GM12878 (cell line): ENCODE data around the gene TTLL10. TPM values are rescaled to one million over a fixed set of nuclear protein-coding genes. Genes with fewer than 3 reads are reported as not detected.

Source experiments
- ATAC-seq: fragments of 200-7000 bp; cut with Tn5 transposase; 3 replicates; pipeline ENCODE4 v1.9.1; 2020; ENCODE audit warnings: mild to moderate bottlenecking, moderate library complexity
- BruUV-seq: library from RNA; stranded (reverse); fragments of 400-500 nt; replicated peaks from 2 replicates; lab custom pipeline; 2021; lab: Mats Ljungman, UMichigan
- CTCF ChIA-PET: fragments of 300-600 bp; sonication (Branson Sonifier 250); formaldehyde crosslinking; extraction: SDS; loops from one replicate; lab custom pipeline; 2021; ENCODE audit warnings: inconsistent platforms; lab: Yijun Ruan, JAX
- POLR2A ChIA-PET: fragments of 350-600 bp; formaldehyde crosslinking; extraction: SDS; loops from one replicate; lab custom pipeline; 2021; ENCODE audit warnings: inconsistent platforms; lab: Charles Lee
- RAD21 ChIA-PET: fragments of 300-600 bp; sonication (Branson Sonifier 250); formaldehyde crosslinking; loops from one replicate; lab custom pipeline; 2023; ENCODE audit warnings: antibody characterized with exemption; ENCODE audit not compliant: unreplicated experiment; lab: Charles Lee
- SMC1A ChIA-PET: fragments of 300-600 bp; sonication (Branson Sonifier 250); formaldehyde crosslinking; loops from one replicate; lab custom pipeline; 2023; ENCODE audit not compliant: unreplicated experiment, uncharacterized antibody; lab: Charles Lee
- DNase-seq: peaks from one replicate; pipeline ENCODE4 v3.0.0-alpha.2; 2011; ENCODE audit warnings: low read depth, low spot score
- FAIRE-seq: peaks from 3 replicates; lab custom pipeline; 2011; peaks lifted over from hg19 to GRCh38; lab: Jason Lieb, UNC
- H2AFZ ChIP-seq: 2 replicates; pipeline ENCODE4 v1.6.0; 2011; ENCODE audit warnings: low read depth, low read length, control low read depth; ENCODE audit not compliant: control insufficient read depth
- H3K27ac ChIP-seq: 2 replicates; pipeline ENCODE4 v1.5.1; 2011; ENCODE audit warnings: control low read depth; ENCODE audit not compliant: control insufficient read depth, insufficient read depth
- H3K27me3 ChIP-seq, 2 experiments: replicated peaks in 1 of 2; 2 replicates each; pipeline versions ENCODE4 v1.6.0 to v1.6.1; 2011; ENCODE audit warnings: low read length in 1 of 2; ENCODE audit not compliant: control insufficient read depth in 2 of 2, insufficient read depth in 2 of 2
- H3K36me3 ChIP-seq, 2 experiments: 2 replicates each; pipeline ENCODE4 v1.5.1; 2011; ENCODE audit warnings: low read length in 1 of 2; ENCODE audit not compliant: control insufficient read depth in 2 of 2, insufficient read depth in 2 of 2
- H3K4me1 ChIP-seq: 2 replicates; pipeline ENCODE4 v1.6.1; 2011; ENCODE audit warnings: mild to moderate bottlenecking, low read length, moderate library complexity, mixed read lengths; ENCODE audit not compliant: control insufficient read depth, insufficient read depth
- H3K4me2 ChIP-seq: 2 replicates; pipeline ENCODE4 v1.6.0; 2011; ENCODE audit warnings: control low read depth; ENCODE audit not compliant: control insufficient read depth, insufficient read depth
- H3K4me3 ChIP-seq: fragments of 200-600 bp; sonication (generic); 2 replicates; pipeline ENCODE4 v1.5.1; 2016
- H3K79me2 ChIP-seq: 2 replicates; pipeline ENCODE4 v1.6.0; 2011; ENCODE audit warnings: low read length; ENCODE audit not compliant: control insufficient read depth, insufficient read depth
- H3K9ac ChIP-seq: 2 replicates; pipeline ENCODE4 v1.8.0; 2011; ENCODE audit warnings: low read length, control low read depth, mixed read lengths; ENCODE audit not compliant: control insufficient read depth, insufficient read depth
- H3K9me3 ChIP-seq: replicated peaks from 3 replicates; pipeline ENCODE4 v1.5.1; 2011; ENCODE audit warnings: mild to moderate bottlenecking, low read length; ENCODE audit not compliant: control insufficient read depth, insufficient read depth
- H4K20me1 ChIP-seq: 2 replicates; pipeline ENCODE4 v1.6.0; 2011; ENCODE audit not compliant: control insufficient read depth, insufficient read depth
- ASH2L ChIP-seq: fragments of 300-600, 200-600 bp; sonication (generic); IDR thresholded peaks from 2 replicates; pipeline ENCODE4 v1.6.1; 2017; ENCODE audit warnings: low read depth, mild to moderate bottlenecking, borderline replicate concordance
- BACH1 ChIP-seq: fragments of 450-650 bp; IDR thresholded peaks from 2 replicates; pipeline ENCODE4 v1.6.1; 2017; ENCODE audit warnings: mild to moderate bottlenecking, borderline replicate concordance
- BRCA1 ChIP-seq: IDR thresholded peaks from 2 replicates; pipeline ENCODE4 v1.6.1; 2011; ENCODE audit warnings: low read depth, low read length, improper control_type of control experiment
- ESRRA ChIP-seq: IDR thresholded peaks from 2 replicates; pipeline ENCODE4 v1.6.1; 2012; ENCODE audit warnings: mild to moderate bottlenecking, low read length, improper control_type of control experiment
- KLF5 ChIP-seq: fragments of 450-650 bp; IDR thresholded peaks from 2 replicates; pipeline ENCODE4 v1.6.1; 2014; ENCODE audit warnings: mild to moderate bottlenecking; ENCODE audit not compliant: partially characterized antibody
- PML ChIP-seq: IDR thresholded peaks from 2 replicates; pipeline ENCODE4 v1.6.1; 2012; ENCODE audit warnings: low read length, inconsistent platforms
- RBBP5 ChIP-seq: fragments of 200-600 bp; sonication (generic); conservative IDR thresholded peaks from 2 replicates; pipeline ENCODE4 v1.6.1; 2016
- WGBS: methylation state at CpG from one replicate; pipeline ENCODE4 v1.1.6; 2016; ENCODE audit warnings: low lambda C conversion rate; ENCODE audit not compliant: insufficient replicate concordance, insufficient coverage; ENCODE audit errors: missing lambda C conversion rate; 5-methylcytosine and 5-hydroxymethylcytosine counted together
- in situ Hi-C: fragments of 300-500 bp; cut with MboI; formaldehyde crosslinking; loops from 9 replicates; pipeline ENCODE4 v1.14.3; 2018; ENCODE audit warnings: mixed read lengths
- intact Hi-C: fragments of 100-400 bp; cut with micrococcal nuclease; formaldehyde crosslinking; loops from one replicate; pipeline ENCODE4 v1.14.2; 2022; ENCODE audit not compliant: unreplicated experiment
- polyA plus RNA-seq, 11 experiments: library from polyadenylated mRNA; depleted of rRNA in 4 of 11; unstranded in 6 of 11; stranded (reverse) in 5 of 11; fragments of >200 nt; fragmentation: Nextera tagmentation in 4 of 11; fragmentation: Illumina TruSeq in 1 of 11; extraction: Ambion mirVana in 4 of 11; extraction: Trizol in 1 of 11; gene quantifications; 1 replicate in 1 of 11; 2 replicates in 10 of 11; pipeline versions ENCODE4 v1.2.1 to v1.2.3, GENCODE V29; 2011 to 2016; ENCODE audit warnings: inconsistent platforms in 2 of 11, missing spikeins in 2 of 11, low read depth in 1 of 11
- total RNA-seq, 4 experiments: library from RNA; depleted of rRNA in 3 of 4; stranded (reverse); fragments of >200 nt in 3 of 4; fragmentation: Illumina TruSeq in 1 of 4; extraction: Trizol in 1 of 4; gene quantifications; 2 replicates each; pipeline versions ENCODE4 v1.2.1 to v1.2.3, GENCODE V29; 2013 to 2021
- TF ChIP-seq, protein P1 (sequence below): fragments of 450-650 bp; IDR thresholded peaks from 2 replicates; pipeline ENCODE4 v1.6.1; 2017; ENCODE audit warnings: mild to moderate bottlenecking, low read depth, inconsistent platforms; ENCODE audit not compliant: poor library complexity, severe bottlenecking

TTLL10 gene
- total and polyA plus RNA-seq, 10 of the 15 experiments (the other 5 are each of a cell fraction or from before 2014, with no cell fraction given) = not detected

GRCh38 chr1:1161683-1162079 is 12.0 kb upstream of the TTLL10 start (continued):
- TF ChIP-seq BACH1 (no peak), RBBP5 (no peak)
- TF ChIP-seq, all 136 proteins: peak for 0

- ChIA-PET CTCF (no interaction called here), POLR2A (interaction anchor here (0.6 to 2.0 kb wide), 2 partner anchors 42 to 169 kb away, joined by 3 to 4 read pairs; no protein-coding TSS in a partner anchor), SMC1A (no interaction called here), RAD21 (no interaction called here)
- Histone ChIP-seq H3K27me3 (no peaks in the 10 kb centered on the region), H3K27ac (no peak overlapping the region), H2AFZ (no peak overlapping the region), H3K4me1 (peaks cover 7% of the 10 kb centered on the region; the same call in 1 of the 2 replicates), H3K4me2 (no peak overlapping the region), H3K4me3 (no peak overlapping the region), H3K36me3 (no peaks in the 10 kb centered on the region), H3K9me3 (no peaks in the 10 kb centered on the region), H3K9ac (no peak overlapping the region), H4K20me1 (no peaks in the 10 kb centered on the region), H3K79me2 (no peaks in the 10 kb centered on the region)
- TF ChIP-seq, protein P1, sequence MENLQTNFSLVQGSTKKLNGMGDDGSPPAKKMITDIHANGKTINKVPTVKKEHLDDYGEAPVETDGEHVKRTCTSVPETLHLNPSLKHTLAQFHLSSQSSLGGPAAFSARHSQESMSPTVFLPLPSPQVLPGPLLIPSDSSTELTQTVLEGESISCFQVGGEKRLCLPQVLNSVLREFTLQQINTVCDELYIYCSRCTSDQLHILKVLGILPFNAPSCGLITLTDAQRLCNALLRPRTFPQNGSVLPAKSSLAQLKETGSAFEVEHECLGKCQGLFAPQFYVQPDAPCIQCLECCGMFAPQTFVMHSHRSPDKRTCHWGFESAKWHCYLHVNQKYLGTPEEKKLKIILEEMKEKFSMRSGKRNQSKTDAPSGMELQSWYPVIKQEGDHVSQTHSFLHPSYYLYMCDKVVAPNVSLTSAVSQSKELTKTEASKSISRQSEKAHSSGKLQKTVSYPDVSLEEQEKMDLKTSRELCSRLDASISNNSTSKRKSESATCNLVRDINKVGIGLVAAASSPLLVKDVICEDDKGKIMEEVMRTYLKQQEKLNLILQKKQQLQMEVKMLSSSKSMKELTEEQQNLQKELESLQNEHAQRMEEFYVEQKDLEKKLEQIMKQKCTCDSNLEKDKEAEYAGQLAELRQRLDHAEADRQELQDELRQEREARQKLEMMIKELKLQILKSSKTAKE = no peak
- TF ChIP-seq ESRRA = no peak
- no peak for TF ChIP-seq PML
- no peak for TF ChIP-seq BRCA1
- TF ChIP-seq ASH2L = no peak
- no peak for TF ChIP-seq KLF5
- WGBS = 60% methylated on average over 59 of the region's 73 CpGs
- in situ Hi-C loops (no loop called here), intact Hi-C loops (no loop called here)
- BruUV-seq = no TSS peak
- DNase-seq = no peak
- ATAC-seq = no peak
- no peak for FAIRE-seq
Observed at GRCh38 chr1:1162597-1163537, 10.8 kb upstream of the TTLL10 start.
